GM12878 (cell line): ENCODE measurements around the gene GALNT15. TPM values are rescaled to one million over a fixed set of nuclear protein-coding genes. Genes with fewer than 3 reads are reported as not detected.

Source experiments
- ATAC-seq: fragments of 200-7000 bp; cut with Tn5 transposase; 3 replicates; pipeline ENCODE4 v1.9.1; 2020; ENCODE audit warnings: mild to moderate bottlenecking, moderate library complexity
- BruUV-seq: library from RNA; stranded (reverse); fragments of 400-500 nt; replicated peaks from 2 replicates; lab custom pipeline; 2021; lab: Mats Ljungman, UMichigan
- CTCF ChIA-PET: fragments of 300-600 bp; sonication (Branson Sonifier 250); formaldehyde crosslinking; extraction: SDS; loops from one replicate; lab custom pipeline; 2021; ENCODE audit warnings: inconsistent platforms; lab: Yijun Ruan, JAX
- POLR2A ChIA-PET: fragments of 350-600 bp; formaldehyde crosslinking; extraction: SDS; loops from one replicate; lab custom pipeline; 2021; ENCODE audit warnings: inconsistent platforms; lab: Charles Lee
- RAD21 ChIA-PET: fragments of 300-600 bp; sonication (Branson Sonifier 250); formaldehyde crosslinking; loops from one replicate; lab custom pipeline; 2023; ENCODE audit warnings: antibody characterized with exemption; ENCODE audit not compliant: unreplicated experiment; lab: Charles Lee
- SMC1A ChIA-PET: fragments of 300-600 bp; sonication (Branson Sonifier 250); formaldehyde crosslinking; loops from one replicate; lab custom pipeline; 2023; ENCODE audit not compliant: unreplicated experiment, uncharacterized antibody; lab: Charles Lee
- DNase-seq: peaks from one replicate; pipeline ENCODE4 v3.0.0-alpha.2; 2011; ENCODE audit warnings: low read depth, low spot score
- FAIRE-seq: peaks from 3 replicates; lab custom pipeline; 2011; peaks lifted over from hg19 to GRCh38; lab: Jason Lieb, UNC
- H2AFZ ChIP-seq: 2 replicates; pipeline ENCODE4 v1.6.0; 2011; ENCODE audit warnings: low read depth, low read length, control low read depth; ENCODE audit not compliant: control insufficient read depth
- H3K27ac ChIP-seq: 2 replicates; pipeline ENCODE4 v1.5.1; 2011; ENCODE audit warnings: control low read depth; ENCODE audit not compliant: control insufficient read depth, insufficient read depth
- H3K27me3 ChIP-seq, 2 experiments: replicated peaks in 1 of 2; 2 replicates each; pipeline versions ENCODE4 v1.6.0 to v1.6.1; 2011; ENCODE audit warnings: low read length in 1 of 2; ENCODE audit not compliant: control insufficient read depth in 2 of 2, insufficient read depth in 2 of 2
- H3K36me3 ChIP-seq, 2 experiments: 2 replicates each; pipeline ENCODE4 v1.5.1; 2011; ENCODE audit warnings: low read length in 1 of 2; ENCODE audit not compliant: control insufficient read depth in 2 of 2, insufficient read depth in 2 of 2
- H3K4me1 ChIP-seq: 2 replicates; pipeline ENCODE4 v1.6.1; 2011; ENCODE audit warnings: mild to moderate bottlenecking, low read length, moderate library complexity, mixed read lengths; ENCODE audit not compliant: control insufficient read depth, insufficient read depth
- H3K4me2 ChIP-seq: 2 replicates; pipeline ENCODE4 v1.6.0; 2011; ENCODE audit warnings: control low read depth; ENCODE audit not compliant: control insufficient read depth, insufficient read depth
- H3K4me3 ChIP-seq: fragments of 200-600 bp; sonication (generic); 2 replicates; pipeline ENCODE4 v1.5.1; 2016
- H3K79me2 ChIP-seq: 2 replicates; pipeline ENCODE4 v1.6.0; 2011; ENCODE audit warnings: low read length; ENCODE audit not compliant: control insufficient read depth, insufficient read depth
- H3K9ac ChIP-seq: 2 replicates; pipeline ENCODE4 v1.8.0; 2011; ENCODE audit warnings: low read length, control low read depth, mixed read lengths; ENCODE audit not compliant: control insufficient read depth, insufficient read depth
- H3K9me3 ChIP-seq: replicated peaks from 3 replicates; pipeline ENCODE4 v1.5.1; 2011; ENCODE audit warnings: mild to moderate bottlenecking, low read length; ENCODE audit not compliant: control insufficient read depth, insufficient read depth
- H4K20me1 ChIP-seq: 2 replicates; pipeline ENCODE4 v1.6.0; 2011; ENCODE audit not compliant: control insufficient read depth, insufficient read depth
- BCL11A ChIP-seq: IDR thresholded peaks from 2 replicates; pipeline ENCODE4 v1.6.1; 2011; ENCODE audit warnings: low read depth, low read length
- CBX3 ChIP-seq: fragments of 200-600 bp; sonication (generic); IDR thresholded peaks from 2 replicates; pipeline ENCODE4 v1.6.1; 2016; ENCODE audit warnings: low read depth, borderline replicate concordance
- CUX1 ChIP-seq: IDR thresholded peaks from 2 replicates; pipeline ENCODE4 v1.6.1; 2012; ENCODE audit warnings: improper control_type of control experiment, low read depth, low read length; ENCODE audit not compliant: insufficient replicate concordance
- EP300 ChIP-seq, 2 experiments: fragments of 150-350 bp in 1 of 2; IDR thresholded peaks; 2 replicates each; pipeline ENCODE4 v1.6.1; 2011 to 2012; ENCODE audit warnings: low read depth in 2 of 2, low read length in 2 of 2, borderline replicate concordance in 1 of 2, improper control_type of control experiment in 1 of 2, inconsistent platforms in 1 of 2; ENCODE audit not compliant: control insufficient read depth in 1 of 2
- JUND ChIP-seq: IDR thresholded peaks from 2 replicates; pipeline ENCODE4 v1.6.1; 2012; ENCODE audit warnings: low read depth, mild to moderate bottlenecking, low read length, improper control_type of control experiment, moderate library complexity
- MYC ChIP-seq: IDR thresholded peaks from 2 replicates; pipeline ENCODE4 v1.6.1; 2011; ENCODE audit warnings: mild to moderate bottlenecking, low read length, moderate library complexity, inconsistent platforms; ENCODE audit not compliant: insufficient read depth, insufficient replicate concordance, insufficient read length, severe bottlenecking
- NBN ChIP-seq: fragments of 450-650 bp; IDR thresholded peaks from 2 replicates; pipeline ENCODE4 v1.6.1; 2016
- NFXL1 ChIP-seq: fragments of 450-650 bp; IDR thresholded peaks from 2 replicates; pipeline ENCODE4 v1.6.1; 2017; ENCODE audit warnings: antibody characterized with exemption, mild to moderate bottlenecking, borderline replicate concordance
- PKNOX1 ChIP-seq: fragments of 450-650 bp; IDR thresholded peaks from 2 replicates; pipeline ENCODE4 v1.6.1; 2016; ENCODE audit warnings: mild to moderate bottlenecking
- POU2F2 ChIP-seq: IDR thresholded peaks from 3 replicates; pipeline ENCODE4 v1.6.1; 2011; ENCODE audit warnings: low read depth, mild to moderate bottlenecking, low read length, borderline replicate concordance
- RFX5 ChIP-seq: IDR thresholded peaks from 2 replicates; pipeline ENCODE4 v1.6.1; 2011; ENCODE audit warnings: low read depth, low read length, improper control_type of control experiment
- RUNX3 ChIP-seq: IDR thresholded peaks from 2 replicates; pipeline ENCODE4 v1.6.1; 2012; ENCODE audit warnings: low read length, inconsistent platforms
- SIX5 ChIP-seq: IDR thresholded peaks from 2 replicates; pipeline ENCODE4 v1.6.1; 2011; ENCODE audit warnings: mild to moderate bottlenecking, low read depth, low read length, moderate library complexity; ENCODE audit not compliant: severe bottlenecking
- USF2 ChIP-seq: IDR thresholded peaks from 2 replicates; pipeline ENCODE4 v1.6.1; 2011; ENCODE audit warnings: low read depth, low read length, improper control_type of control experiment, borderline replicate concordance
- ZNF207 ChIP-seq: fragments of 450-650 bp; IDR thresholded peaks from 2 replicates; pipeline ENCODE4 v1.6.1; 2014; ENCODE audit warnings: antibody characterized with exemption, mild to moderate bottlenecking, borderline replicate concordance
- ZNF622 ChIP-seq: fragments of 450-650 bp; IDR thresholded peaks from 2 replicates; pipeline ENCODE4 v1.6.1; 2017; ENCODE audit warnings: mild to moderate bottlenecking, inconsistent platforms
- WGBS: methylation state at CpG from one replicate; pipeline ENCODE4 v1.1.6; 2016; ENCODE audit warnings: low lambda C conversion rate; ENCODE audit not compliant: insufficient replicate concordance, insufficient coverage; ENCODE audit errors: missing lambda C conversion rate; 5-methylcytosine and 5-hydroxymethylcytosine counted together
- in situ Hi-C: fragments of 300-500 bp; cut with MboI; formaldehyde crosslinking; loops from 9 replicates; pipeline ENCODE4 v1.14.3; 2018; ENCODE audit warnings: mixed read lengths
- intact Hi-C: fragments of 100-400 bp; cut with micrococcal nuclease; formaldehyde crosslinking; loops from one replicate; pipeline ENCODE4 v1.14.2; 2022; ENCODE audit not compliant: unreplicated experiment
- polyA plus RNA-seq, 11 experiments: library from polyadenylated mRNA; depleted of rRNA in 4 of 11; unstranded in 6 of 11; stranded (reverse) in 5 of 11; fragments of >200 nt; fragmentation: Nextera tagmentation in 4 of 11; fragmentation: Illumina TruSeq in 1 of 11; extraction: Ambion mirVana in 4 of 11; extraction: Trizol in 1 of 11; gene quantifications; 1 replicate in 1 of 11; 2 replicates in 10 of 11; pipeline versions ENCODE4 v1.2.1 to v1.2.3, GENCODE V29; 2011 to 2016; ENCODE audit warnings: inconsistent platforms in 2 of 11, missing spikeins in 2 of 11, low read depth in 1 of 11
- total RNA-seq, 4 experiments: library from RNA; depleted of rRNA in 3 of 4; stranded (reverse); fragments of >200 nt in 3 of 4; fragmentation: Illumina TruSeq in 1 of 4; extraction: Trizol in 1 of 4; gene quantifications; 2 replicates each; pipeline versions ENCODE4 v1.2.1 to v1.2.3, GENCODE V29; 2013 to 2021

Gene GALNT15
- total and polyA plus RNA-seq, 10 of the 15 experiments (the other 5 are each of a cell fraction or from before 2014, with no cell fraction given): 0.03 to 0.05 TPM; not detected in 8

GRCh38 chr3:16203671-16204629, 29.5 kb downstream of the GALNT15 start:
- no peaks in the 10 kb centered on the region for H3K9me3 ChIP-seq
- no peak for DNase-seq
- no peaks in the 10 kb centered on the region for H4K20me1 ChIP-seq
- no TSS peak for BruUV-seq
- no peaks in the 10 kb centered on the region for H3K36me3 ChIP-seq
- H3K4me1 ChIP-seq: no peaks in the 10 kb centered on the region
- H3K27ac ChIP-seq: no peak overlapping the region
- in situ Hi-C loops: no loop called here
- ATAC-seq: no peak
- H2AFZ ChIP-seq: no peak overlapping the region
- no peak for FAIRE-seq
- CTCF ChIA-PET: no interaction called here
- 31% methylated on average over 6 of the region's 6 CpGs for WGBS
- no peak overlapping the region for H3K4me2 ChIP-seq
- no peak overlapping the region for H3K9ac ChIP-seq
- no peaks in the 10 kb centered on the region; a peak in 2 of 4 replicates for H3K27me3 ChIP-seq
- no peaks in the 10 kb centered on the region for H3K79me2 ChIP-seq
- SMC1A ChIA-PET: interaction anchor here (0.6 to 1.3 kb wide), 2 partner anchors 23 to 312 kb away, joined by 3 to 4 read pairs; no protein-coding TSS in a partner anchor
- intact Hi-C loops: no loop called here
- POLR2A ChIA-PET: interaction anchor here (0.7 kb wide), 1 partner anchor 1055 kb away, joined by 3 read pairs; no protein-coding TSS in a partner anchor
- RAD21 ChIA-PET: no interaction called here
- H3K4me3 ChIP-seq: no peak overlapping the region
- TF ChIP-seq SIX5 (no peak), POU2F2 (no peak), USF2 (no peak), NBN (no peak), ZNF622 (no peak), ZNF207 (no peak), BCL11A (no peak), PKNOX1 (no peak), RUNX3 (no peak), MYC (no peak), NFXL1 (no peak), EP300 (IDR thresholded peaks at IDR 0.05; ENCODE audit: borderline replicate concordance in 1 of 2, control insufficient read depth in 1 of 2, low read depth in 2 of 2, low read length in 2 of 2) (no peak), RFX5 (no peak), CBX3 (no peak), CUX1 (no peak), JUND (no peak)
